Dedifferentiated amniotic fluid mesenchymal stem cell (primary cell): ENCODE results near the gene TMEM243.

ENCODE experiments used
- DNase-seq: peaks from one replicate; pipeline ENCODE4 v3.0.0-alpha.2; 2016; ENCODE audit errors: extremely low spot score

The TMEM243 gene

DNA sequence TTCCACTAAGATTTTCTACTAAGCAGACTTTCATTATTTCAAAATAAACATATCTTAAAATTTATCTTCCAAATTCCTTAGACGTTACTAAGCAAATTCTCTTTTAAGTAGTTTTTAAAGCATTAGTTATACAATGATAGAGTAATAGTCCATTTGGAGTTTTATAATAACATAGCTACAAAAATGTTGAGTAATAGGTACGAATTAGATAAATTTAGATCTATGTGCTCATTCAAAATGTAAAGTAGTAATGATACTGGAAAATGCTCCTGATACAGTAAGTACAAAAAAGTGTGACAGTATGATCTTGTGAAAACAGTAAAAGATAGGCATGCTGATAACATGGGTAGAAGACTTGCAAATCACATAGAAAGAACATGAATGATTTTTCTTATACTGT, 62.8 kb downstream of the TMEM243 start:
- no peak for DNase-seq

DNA sequence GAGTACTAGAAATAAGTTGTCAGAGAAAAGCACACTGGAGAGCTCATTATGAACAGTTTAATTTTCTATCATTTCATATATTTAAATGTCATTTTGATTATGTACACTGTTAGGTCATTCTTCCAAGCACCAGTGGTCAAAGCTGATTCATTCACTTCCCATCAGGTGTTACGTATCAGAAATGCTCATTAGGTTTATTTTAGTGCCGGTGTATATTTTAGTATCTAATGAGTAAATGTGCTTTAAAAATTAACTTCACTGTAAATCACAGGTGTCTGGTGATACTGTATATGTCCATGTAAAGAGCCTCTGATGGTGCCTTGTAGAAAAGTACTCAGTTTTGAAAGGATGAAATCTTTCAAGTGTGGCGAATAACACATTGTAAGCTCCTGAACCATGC, 63.7 kb downstream of the TMEM243 start:
- no peak for DNase-seq

DNA sequence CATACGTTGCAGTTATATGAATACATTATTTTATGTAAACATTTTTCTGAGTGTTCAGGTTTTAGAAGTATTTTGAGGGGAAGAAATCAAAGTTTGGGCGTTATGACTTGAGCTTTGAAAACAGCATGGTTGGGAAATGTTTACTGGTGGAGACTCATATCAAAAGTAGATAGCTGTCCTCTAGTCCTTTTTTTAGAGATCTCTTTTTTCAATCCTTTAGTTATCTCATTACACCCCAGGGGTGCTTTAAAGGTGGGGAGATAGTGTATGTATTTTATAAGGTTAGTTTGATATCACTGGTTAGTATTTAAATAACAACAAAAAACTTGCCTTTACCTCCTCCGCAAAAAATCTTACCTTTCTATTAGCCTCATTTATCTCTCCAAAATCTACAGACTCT, 65.0 kb downstream of the TMEM243 start:
- no peak for DNase-seq

DNA sequence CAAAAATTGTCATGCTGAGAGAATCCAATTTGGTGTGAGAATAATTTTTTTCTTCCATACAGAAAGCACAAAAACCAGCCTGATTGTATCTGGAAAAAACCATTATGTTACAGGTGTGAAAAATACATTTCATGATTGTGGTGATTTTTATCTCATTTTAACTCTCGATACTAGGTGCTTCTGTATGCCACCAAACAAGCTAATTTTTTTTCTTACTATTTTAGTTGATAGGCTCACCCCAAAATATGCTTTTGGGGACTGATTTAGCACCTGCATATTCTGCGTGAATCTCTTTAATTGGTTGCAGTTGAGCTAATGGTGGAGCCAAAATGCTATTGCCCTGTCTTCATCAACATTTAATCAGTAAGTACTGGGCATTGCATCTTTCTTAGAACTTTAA, 65.4 kb downstream of the TMEM243 start:
- no peak for DNase-seq

DNA sequence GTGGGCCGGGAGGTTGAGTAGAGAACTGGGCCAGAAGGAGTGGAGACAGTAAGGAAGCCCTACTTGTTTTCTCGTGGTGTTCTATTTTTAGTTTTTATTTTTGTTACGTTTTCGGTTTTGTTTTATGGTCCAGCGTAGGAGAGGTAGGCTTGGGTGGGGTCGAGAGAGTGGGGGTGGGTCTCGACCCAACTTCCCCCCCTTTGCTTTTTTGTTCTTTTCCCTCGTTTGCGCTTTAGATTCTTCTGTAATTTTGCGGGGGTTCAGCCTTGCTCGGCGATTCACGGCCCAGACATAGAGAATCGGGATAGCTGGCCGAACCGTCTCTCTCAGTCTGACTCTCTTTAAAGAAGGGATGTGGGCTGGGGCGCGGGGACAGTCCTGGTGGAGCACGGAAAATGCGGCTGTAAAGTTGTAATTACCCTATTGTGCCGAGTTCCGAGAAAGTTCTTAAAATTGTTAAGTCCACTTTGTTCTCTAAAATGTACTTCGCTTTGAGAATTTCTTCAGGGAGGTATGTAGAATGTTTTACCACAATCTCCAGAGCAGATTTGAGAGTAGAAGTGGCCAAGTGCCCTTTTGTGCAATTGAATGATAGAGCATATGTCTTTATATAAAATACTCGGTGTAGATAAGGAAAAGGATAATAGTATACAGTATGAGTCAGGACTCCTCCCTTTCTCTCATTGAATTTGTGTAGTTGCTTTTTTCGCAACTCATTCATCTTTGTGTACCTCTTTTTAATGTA, 66.5 kb downstream of the TMEM243 start:
- peak; percentile 26 for DNase-seq

DNA sequence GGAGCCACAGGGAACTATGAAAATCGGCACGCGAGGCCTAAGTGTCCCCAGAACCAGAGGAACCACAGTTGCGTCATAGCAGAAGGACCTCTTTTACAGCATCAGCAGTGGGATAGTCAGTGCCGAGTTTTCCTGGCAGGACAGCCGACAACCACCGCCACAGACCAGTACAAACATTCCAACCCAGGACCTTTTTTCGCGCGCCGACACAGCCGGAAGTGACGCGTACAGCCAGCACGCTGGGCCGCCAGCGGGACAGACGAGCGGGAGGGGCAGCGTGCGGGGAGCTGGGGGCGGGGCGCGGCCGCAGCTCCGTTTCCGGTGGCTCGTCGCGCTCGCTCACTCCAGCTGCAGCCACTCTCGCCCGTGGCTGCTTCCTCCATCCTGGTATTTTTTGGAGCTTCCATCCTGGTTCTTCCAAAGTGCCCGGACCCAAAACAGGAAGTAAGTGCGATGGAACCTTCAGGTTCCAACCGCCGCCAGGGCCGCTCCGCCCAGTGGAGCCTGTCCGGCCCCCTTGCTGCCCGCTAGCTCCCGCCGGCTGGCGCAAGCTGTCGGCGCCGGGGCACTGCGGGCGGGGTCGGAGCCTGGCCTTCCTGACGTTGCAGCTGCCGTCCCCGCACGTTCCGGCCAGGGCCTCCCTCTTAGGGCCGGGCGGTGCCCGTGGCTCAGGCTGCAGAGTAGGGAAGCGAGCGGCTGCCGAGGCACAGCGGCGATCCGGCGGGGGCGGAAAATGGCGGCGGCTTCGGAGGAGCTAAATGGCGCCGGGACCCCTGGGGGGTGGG, 67.2 kb downstream of the TMEM243 start, which contains the start of gene DMTF1:
TSS of gene DMTF1 (plus strand) at position 342 of the 785 bp plus-strand sequence. CDS start 12,489 bp downstream, outside the sequence.
- peak; percentile 93 for DNase-seq

DNA sequence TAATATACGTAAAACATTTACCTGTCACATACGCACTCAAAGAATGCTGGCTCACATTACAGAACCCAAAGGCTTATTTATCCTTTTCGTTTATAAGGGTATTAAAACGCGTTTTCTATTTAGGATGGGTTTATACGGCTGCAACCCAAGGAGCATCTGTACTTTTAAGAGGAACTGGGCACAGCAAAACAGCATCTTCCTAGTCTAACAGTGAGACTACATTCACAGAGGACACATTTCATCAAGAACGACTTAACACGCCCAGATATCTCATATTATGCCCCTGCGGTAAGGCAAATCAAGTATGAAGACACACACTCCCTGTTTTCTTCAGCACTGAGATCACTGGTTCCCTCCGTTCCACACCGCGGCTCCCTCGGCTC, 67.8 kb downstream of the TMEM243 start:
- DNase-seq, result no peak

DNA sequence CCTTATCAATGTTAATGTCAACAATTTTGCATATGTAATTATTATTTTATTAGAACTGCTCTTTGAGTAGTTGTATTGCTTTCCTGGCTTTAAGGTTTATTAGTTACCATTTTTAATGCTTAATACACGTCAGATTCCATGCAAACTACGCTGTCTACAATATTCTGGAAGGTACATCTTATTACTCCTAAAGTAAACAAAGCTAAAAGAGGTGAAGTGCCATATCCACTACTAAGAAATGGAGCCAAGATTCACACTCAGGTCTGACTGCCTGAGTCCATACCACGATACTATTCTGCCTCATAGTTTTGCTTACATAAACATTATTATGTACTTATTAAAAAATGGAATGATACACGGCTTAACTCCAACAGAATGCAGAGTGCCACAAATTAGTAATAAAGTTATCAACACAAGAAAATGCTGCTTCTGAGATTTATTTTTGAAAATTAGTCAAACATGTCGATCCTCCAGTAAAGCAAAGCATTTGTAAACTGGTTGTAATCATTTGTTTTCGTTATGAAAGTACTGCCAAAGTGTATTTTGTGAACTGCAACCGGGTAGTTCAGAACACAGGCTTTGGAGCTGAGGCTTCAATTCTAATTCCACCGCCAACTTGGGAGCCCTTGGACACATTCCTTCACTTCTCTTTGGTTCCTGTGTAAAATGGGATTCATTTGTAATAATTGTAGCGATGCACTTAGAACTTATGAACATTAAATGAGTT, 68.4 kb downstream of the TMEM243 start:
- no peak for DNase-seq

DNA sequence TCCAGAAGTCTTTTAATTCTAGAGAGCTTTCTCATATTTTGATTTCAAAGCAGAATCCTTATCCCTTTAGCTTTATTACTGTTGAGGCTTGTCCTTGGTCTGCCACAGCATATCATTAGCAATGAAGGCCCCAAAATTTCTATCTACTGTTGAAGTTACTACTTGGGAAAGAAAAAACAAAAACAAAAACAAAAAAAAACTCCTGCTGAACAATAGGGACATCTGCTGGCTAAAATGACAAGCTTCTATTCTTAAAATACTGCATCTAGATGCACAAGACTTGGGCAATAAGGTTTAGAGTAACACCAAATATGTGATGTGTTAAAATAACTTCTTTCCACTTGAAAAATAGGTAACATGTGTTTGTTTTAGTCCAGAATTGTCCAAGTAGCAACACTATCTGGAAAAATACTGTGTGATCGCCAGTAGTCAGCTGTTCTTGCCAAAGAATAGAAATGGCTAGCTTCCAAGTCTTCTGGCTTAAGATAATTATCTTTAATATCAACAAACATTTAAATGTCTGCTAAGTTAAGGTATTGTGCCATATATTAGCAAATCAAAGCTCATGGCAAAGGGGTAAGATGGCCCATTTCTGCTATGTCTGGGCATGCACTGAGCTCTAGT, 71.1 kb downstream of the TMEM243 start:
- DNase-seq, result peak; percentile 73

DNA sequence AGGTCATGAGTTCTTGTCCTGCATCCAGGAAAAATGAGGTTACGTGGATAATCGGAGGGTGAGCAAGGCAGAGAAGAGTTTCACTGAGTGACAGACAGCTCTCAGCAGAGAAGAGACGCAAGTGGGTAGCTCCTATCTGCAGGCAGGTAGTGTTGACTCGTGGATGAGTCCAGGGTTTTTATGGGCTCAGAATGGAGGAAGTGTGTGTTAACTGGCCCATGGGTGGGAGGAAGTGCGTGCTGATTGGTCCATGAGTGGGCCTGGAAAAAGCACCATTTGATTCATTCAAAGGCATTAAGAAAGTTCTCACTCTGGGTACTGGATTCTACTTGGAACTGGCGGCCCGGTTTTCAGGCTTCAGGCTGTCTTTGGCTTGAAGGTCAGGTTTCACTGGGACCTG, 72.0 kb downstream of the TMEM243 start:
- no peak for DNase-seq

DNA sequence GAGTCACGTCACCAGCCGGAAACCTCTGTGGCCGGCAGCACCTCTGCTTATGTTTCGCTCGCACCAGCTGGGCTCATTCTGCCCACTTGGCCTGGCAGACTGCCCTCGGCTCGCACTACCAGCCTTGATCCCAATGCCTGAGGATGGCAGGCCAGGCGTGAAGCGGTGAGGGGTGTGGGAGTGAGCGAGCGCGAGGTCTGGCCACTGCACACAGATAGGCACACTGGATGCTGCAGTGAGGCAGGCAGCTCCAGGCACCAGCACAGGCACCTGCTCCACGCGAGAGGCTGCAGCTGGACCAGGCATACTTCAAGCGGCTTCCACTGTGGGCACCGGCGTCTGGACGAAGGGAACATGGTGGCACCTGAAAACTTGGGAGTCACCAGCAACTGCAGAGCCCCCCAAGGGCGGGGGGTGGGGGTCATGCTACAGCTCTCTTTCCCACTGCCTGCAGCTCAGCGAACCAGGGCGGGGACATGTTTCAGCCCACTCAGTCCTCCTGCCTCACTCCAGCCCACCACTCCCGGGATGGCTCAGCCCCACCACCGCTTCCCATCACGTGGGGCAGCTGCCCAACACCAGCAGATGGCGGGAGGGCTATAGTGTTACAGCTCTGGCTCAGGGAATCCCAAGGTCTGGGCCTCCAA, 72.7 kb downstream of the TMEM243 start:
- no peak for DNase-seq
